Left hindlimb (tissue), 1 donor: ENCODE results near the gene FAM110D.

Source experiments
- DNase-seq: peaks from one replicate; pipeline ENCODE4 v3.0.0-alpha.2; 2018

FAM110D gene

GRCh38 chr1:26158908-26159742 is at the start of gene FAM110D:
Gene FAM110D (plus strand): TSS chr1:26159079. CDS start chr1:26161292, 2,213 bp downstream.
- DNase-seq, result no peak

- no peak for DNase-seq
These were observed 49.4 kb upstream of the FAM110D start for GRCh38 chr1:26109229-26110164.

GRCh38 chr1:26110731-26111529 is 47.9 kb upstream of the FAM110D start:
- peak; percentile 75 for DNase-seq

GRCh38 chr1:26111530-26112406 is 47.1 kb upstream of the FAM110D start, which contains the start of gene PDIK1L:
Gene PDIK1L (plus strand): TSS chr1:26111824. CDS start chr1:26114309, 2,485 bp downstream.
- peak; percentile 95 for DNase-seq

- no peak for DNase-seq
These were observed 46.5 kb upstream of the FAM110D start for GRCh38 chr1:26112407-26112775.

GRCh38 chr1:26114165-26114927 is 44.5 kb upstream of the FAM110D start:
- DNase-seq, result no peak

- DNase-seq, result no peak
These were observed 38.8 kb upstream of the FAM110D start for GRCh38 chr1:26119892-26120608.

- DNase-seq, result no peak
These were observed 36.8 kb upstream of the FAM110D start for GRCh38 chr1:26121854-26122773.

GRCh38 chr1:26122988-26123973 is 35.6 kb upstream of the FAM110D start:
- no peak for DNase-seq

- no peak for DNase-seq
These were observed 34.2 kb upstream of the FAM110D start for GRCh38 chr1:26124418-26125331.

- DNase-seq, result no peak
These were observed 33.5 kb upstream of the FAM110D start for GRCh38 chr1:26125382-26125781.

- DNase-seq, result no peak
These were observed 32.9 kb upstream of the FAM110D start for GRCh38 chr1:26125946-26126320.

GRCh38 chr1:26126321-26127084 is 32.4 kb upstream of the FAM110D start:
- DNase-seq, result no peak

GRCh38 chr1:26127235-26128163 is 31.4 kb upstream of the FAM110D start:
- no peak for DNase-seq

GRCh38 chr1:26129778-26130177 is 29.1 kb upstream of the FAM110D start:
- DNase-seq, result no peak
